PC-9 (cell line): ENCODE results near the gene LAMA2.

Source experiments
- EZH2 ChIP-seq: fragments of 200-600 bp; sonication (generic); IDR thresholded peaks from 2 replicates; pipeline ENCODE4 v1.8.0; 2017; ENCODE audit warnings: antibody characterized with exemption, low read depth
- TF ChIP-seq, protein P1 (sequence below): fragments of 200-600 bp; sonication (generic); conservative IDR thresholded peaks from 2 replicates; pipeline ENCODE4 v1.6.1; 2017; ENCODE audit warnings: mixed run types, antibody characterized with exemption, mild to moderate bottlenecking, moderate library complexity

DNA sequence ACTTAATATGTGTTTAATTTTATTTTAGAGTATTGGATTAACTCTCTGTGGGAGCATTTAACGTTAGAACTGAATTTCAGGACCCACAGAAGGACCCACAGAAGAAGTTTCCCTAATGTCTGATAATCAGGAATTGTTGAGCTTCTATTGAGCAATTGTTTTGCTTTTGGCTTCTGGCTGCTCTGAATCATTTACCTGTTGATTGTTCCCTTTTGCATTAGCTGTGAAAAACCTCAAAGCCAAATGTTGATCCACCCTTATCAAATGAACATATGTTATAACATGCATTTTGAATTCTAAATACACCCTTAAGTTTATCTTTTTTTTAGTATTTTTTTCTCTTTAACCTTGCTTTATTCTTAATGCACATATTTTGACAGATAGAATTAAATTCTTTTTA, 393.5 kb downstream of the LAMA2 start:
- TF ChIP-seq, protein P1, sequence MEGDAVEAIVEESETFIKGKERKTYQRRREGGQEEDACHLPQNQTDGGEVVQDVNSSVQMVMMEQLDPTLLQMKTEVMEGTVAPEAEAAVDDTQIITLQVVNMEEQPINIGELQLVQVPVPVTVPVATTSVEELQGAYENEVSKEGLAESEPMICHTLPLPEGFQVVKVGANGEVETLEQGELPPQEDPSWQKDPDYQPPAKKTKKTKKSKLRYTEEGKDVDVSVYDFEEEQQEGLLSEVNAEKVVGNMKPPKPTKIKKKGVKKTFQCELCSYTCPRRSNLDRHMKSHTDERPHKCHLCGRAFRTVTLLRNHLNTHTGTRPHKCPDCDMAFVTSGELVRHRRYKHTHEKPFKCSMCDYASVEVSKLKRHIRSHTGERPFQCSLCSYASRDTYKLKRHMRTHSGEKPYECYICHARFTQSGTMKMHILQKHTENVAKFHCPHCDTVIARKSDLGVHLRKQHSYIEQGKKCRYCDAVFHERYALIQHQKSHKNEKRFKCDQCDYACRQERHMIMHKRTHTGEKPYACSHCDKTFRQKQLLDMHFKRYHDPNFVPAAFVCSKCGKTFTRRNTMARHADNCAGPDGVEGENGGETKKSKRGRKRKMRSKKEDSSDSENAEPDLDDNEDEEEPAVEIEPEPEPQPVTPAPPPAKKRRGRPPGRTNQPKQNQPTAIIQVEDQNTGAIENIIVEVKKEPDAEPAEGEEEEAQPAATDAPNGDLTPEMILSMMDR = no peak
- no peak for TF ChIP-seq EZH2
